BJ (cell line): ENCODE results near the gene PHF14. TPM values are rescaled to one million over a fixed set of nuclear protein-coding genes. Genes with fewer than 3 reads are reported as not detected.

ENCODE experiments used
- CTCF ChIA-PET: fragments of 350-600 bp; formaldehyde crosslinking; extraction: SDS; loops from one replicate; lab custom pipeline; 2021; ENCODE audit warnings: antibody characterized with exemption, inconsistent platforms; lab: Yijun Ruan, JAX
- POLR2A ChIA-PET: fragments of 300-600 bp; sonication (Branson Sonifier 250); formaldehyde crosslinking; extraction: SDS; loops from one replicate; lab custom pipeline; 2021; ENCODE audit warnings: antibody characterized with exemption; lab: Charles Lee
- DNase-seq: peaks from one replicate; pipeline ENCODE4 v3.0.0-alpha.2; 2011; ENCODE audit warnings: low read depth
- H3K27me3 ChIP-seq: 2 replicates; pipeline ENCODE4 v1.6.0; 2011; ENCODE audit warnings: low read length; ENCODE audit not compliant: control insufficient read depth, insufficient read depth
- H3K36me3 ChIP-seq: 2 replicates; pipeline ENCODE4 v1.5.1; 2011; ENCODE audit warnings: low read length; ENCODE audit not compliant: control insufficient read depth, insufficient read depth
- H3K4me3 ChIP-seq: 2 replicates; pipeline ENCODE4 v1.5.1; 2011; ENCODE audit warnings: low read depth, mild to moderate bottlenecking, control low read depth, low read length
- polyA plus RNA-seq: library from polyadenylated mRNA; depleted of rRNA; stranded (reverse); fragments of >200 nt; gene quantifications from 2 replicates; pipeline ENCODE4 v1.2.3, GENCODE V29; 2011
- TF ChIP-seq, protein P1 (sequence below): IDR thresholded peaks from 2 replicates; pipeline ENCODE4 v1.5.1; 2011; ENCODE audit warnings: low read depth, mild to moderate bottlenecking, control low read depth, inconsistent platforms, low read length, moderate library complexity; ENCODE audit not compliant: insufficient read depth

The PHF14 gene
- polyA plus RNA-seq, 1 experiment, result 6.5 TPM

DNA sequence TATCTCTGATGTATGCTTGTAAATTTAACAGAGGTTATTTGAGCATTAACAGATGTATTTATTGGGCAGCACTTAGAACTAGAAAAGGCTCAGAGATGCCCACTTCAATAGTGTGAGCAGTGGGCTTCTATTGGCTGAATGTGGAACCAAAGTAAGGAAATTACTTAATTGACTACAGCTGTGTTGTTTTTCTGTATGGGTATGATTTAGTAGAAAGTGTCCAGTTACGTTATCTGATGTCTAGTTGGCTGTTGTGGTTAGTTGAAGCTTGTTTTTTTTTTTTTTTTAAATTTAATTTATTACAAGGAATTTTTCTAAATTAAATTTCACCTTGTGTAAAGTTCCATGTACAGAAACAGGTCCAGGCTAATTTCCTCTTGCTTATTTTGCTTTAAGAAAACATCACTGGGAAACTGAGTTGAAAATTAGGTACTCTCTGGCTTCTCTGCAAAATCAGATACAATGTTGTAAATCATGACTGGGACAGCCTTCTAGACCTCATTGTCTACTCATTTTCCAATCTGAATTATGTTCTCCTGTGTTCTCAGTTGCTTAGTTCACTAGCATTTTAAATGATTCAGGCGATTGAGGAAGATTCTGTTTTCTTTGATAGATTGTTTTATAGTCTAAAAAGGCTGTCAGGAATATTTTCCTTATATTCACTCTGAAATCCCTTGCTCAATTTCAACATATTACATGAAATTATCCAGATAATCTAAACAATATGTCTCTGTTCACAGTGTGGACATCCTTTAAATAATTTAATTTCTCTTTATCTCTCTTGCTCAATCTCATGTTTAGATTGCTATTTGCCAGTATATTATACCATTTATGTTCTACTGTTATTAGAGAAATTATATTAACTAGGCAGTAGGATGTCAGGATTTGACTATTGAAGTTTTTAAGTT lies 53.0 kb downstream of the PHF14 start:
- H3K36me3 ChIP-seq, result no peaks in the 10 kb centered on the region
- TF ChIP-seq, protein P1, sequence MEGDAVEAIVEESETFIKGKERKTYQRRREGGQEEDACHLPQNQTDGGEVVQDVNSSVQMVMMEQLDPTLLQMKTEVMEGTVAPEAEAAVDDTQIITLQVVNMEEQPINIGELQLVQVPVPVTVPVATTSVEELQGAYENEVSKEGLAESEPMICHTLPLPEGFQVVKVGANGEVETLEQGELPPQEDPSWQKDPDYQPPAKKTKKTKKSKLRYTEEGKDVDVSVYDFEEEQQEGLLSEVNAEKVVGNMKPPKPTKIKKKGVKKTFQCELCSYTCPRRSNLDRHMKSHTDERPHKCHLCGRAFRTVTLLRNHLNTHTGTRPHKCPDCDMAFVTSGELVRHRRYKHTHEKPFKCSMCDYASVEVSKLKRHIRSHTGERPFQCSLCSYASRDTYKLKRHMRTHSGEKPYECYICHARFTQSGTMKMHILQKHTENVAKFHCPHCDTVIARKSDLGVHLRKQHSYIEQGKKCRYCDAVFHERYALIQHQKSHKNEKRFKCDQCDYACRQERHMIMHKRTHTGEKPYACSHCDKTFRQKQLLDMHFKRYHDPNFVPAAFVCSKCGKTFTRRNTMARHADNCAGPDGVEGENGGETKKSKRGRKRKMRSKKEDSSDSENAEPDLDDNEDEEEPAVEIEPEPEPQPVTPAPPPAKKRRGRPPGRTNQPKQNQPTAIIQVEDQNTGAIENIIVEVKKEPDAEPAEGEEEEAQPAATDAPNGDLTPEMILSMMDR, result no peak
- H3K27me3 ChIP-seq, result no peaks in the 10 kb centered on the region
- H3K4me3 ChIP-seq, result no peak overlapping the region
- POLR2A ChIA-PET, result no interaction called here
- DNase-seq, result no peak
- CTCF ChIA-PET, result no interaction called here

DNA sequence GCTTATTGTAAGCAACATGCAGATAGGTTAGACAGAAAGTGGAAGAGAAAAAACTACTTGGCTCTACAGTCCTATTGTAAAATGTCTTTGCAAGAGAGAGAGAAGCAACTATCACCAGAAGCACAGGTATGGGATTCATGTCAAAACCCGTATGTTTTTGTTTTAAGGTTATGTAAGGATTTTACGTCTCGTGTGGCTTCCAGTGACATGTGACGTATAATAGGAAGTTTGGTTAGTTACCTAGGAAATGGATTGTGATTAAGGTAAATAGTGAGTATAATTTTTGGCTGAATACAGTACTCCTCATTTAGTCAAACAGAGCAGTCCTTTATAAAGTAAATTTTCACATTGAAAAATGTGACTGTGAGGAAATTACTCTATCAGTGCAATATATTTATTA lies 62.0 kb downstream of the PHF14 start:
- CTCF ChIA-PET, result no interaction called here

DNA sequence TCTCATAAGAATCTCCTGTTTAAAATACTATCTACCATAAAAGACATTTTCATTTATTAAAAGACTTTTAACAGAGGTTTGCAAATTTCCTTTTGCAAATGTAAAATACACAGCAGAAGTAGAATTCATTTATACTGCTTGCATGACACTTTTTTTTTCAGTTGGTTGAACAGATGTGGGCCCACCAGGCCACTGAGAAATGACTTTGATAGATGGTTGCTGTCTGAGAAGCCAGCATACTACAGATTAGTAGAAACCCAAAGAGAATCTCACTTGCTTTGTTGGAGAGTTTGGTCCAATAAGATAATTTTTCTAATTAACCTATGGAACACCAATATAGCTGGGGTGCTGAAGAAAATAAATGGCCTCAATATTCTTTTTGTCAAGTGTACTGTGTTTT lies 66.3 kb downstream of the PHF14 start:
- Histone ChIP-seq H3K4me3 (no peak overlapping the region), H3K27me3 (no peaks in the 10 kb centered on the region), H3K36me3 (no peaks in the 10 kb centered on the region)
- ChIA-PET CTCF (interaction anchor here (1.1 kb wide), 1 partner anchor 16 kb away, joined by 3 read pairs; no protein-coding TSS in a partner anchor), POLR2A (no interaction called here)
- TF ChIP-seq, protein P1, result no peak
- DNase-seq, result no peak

More for the DNA sequence above, 62.0 kb downstream of the PHF14 start:
- DNase-seq, result no peak
- Histone ChIP-seq H3K27me3 (no peaks in the 10 kb centered on the region), H3K4me3 (no peak overlapping the region), H3K36me3 (no peaks in the 10 kb centered on the region)
- TF ChIP-seq, protein P1, result no peak
- POLR2A ChIA-PET, result no interaction called here

DNA sequence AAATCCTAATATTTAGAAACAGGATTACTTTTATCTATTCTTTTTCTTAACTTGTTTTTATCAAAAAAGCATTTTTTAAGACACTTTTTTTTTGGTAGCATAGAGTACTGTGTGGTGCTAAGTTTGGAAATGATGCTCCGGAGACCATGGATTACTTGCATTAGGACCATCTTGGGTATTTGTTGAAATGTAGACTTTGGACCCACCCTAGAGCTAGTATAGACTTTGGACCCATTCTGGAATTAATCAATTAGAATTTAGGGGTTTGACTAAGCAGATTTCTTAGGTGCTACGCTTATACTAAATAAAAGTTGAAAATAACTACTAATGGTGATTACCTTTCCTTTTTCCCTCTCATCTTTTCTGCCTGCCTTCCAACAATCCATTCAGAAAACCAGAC lies 80.4 kb downstream of the PHF14 start:
- ChIA-PET CTCF (interaction anchor here (0.6 to 2.6 kb wide), 3 partner anchors 13 to 24 kb away, joined by 3 to 6 read pairs (median 3); no protein-coding TSS in a partner anchor), POLR2A (no interaction called here)
- TF ChIP-seq, protein P1, result no peak
- Histone ChIP-seq H3K4me3 (no peak overlapping the region), H3K36me3 (no peaks in the 10 kb centered on the region), H3K27me3 (no peaks in the 10 kb centered on the region)
- no peak for DNase-seq

DNA sequence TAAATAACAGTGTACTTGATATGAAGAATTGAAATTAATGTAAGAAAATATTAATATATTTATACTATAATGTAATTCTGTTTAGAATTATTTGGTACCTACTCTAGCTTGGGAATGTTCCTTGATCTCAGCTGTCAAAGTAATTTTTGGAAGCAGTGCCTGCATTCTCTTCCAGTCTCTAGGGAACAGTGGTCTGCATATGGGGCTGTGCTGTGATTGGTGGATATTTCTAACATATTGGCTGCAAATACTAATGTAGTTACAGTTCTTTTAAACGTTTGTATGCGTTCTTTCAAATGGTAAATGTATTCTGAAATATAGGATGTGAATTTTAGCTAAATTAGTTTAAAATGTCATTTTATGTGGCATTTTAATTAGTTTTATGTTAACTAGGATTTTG lies 87.2 kb downstream of the PHF14 start:
- Histone ChIP-seq H3K36me3 (no peaks in the 10 kb centered on the region), H3K27me3 (no peaks in the 10 kb centered on the region), H3K4me3 (no peak overlapping the region)
- ChIA-PET POLR2A (no interaction called here), CTCF (interaction anchor here (1.0 to 1.1 kb wide), 2 partner anchors 19 to 151 kb away, joined by 3 to 4 read pairs; no protein-coding TSS in a partner anchor)
- no peak for DNase-seq
- TF ChIP-seq, protein P1, result no peak
